Measurements from ENCODE around the gene KCNQ1.

Gene KCNQ1

GRCh38 chr11:2732940-2733628, 288.3 kb downstream of the KCNQ1 start:
- DNase-seq (ENCODE audit: low spot score), result no peak

GRCh38 chr11:2734181-2735052, 289.6 kb downstream of the KCNQ1 start:
- DNase-seq (ENCODE audit: low spot score), result no peak

DNA sequence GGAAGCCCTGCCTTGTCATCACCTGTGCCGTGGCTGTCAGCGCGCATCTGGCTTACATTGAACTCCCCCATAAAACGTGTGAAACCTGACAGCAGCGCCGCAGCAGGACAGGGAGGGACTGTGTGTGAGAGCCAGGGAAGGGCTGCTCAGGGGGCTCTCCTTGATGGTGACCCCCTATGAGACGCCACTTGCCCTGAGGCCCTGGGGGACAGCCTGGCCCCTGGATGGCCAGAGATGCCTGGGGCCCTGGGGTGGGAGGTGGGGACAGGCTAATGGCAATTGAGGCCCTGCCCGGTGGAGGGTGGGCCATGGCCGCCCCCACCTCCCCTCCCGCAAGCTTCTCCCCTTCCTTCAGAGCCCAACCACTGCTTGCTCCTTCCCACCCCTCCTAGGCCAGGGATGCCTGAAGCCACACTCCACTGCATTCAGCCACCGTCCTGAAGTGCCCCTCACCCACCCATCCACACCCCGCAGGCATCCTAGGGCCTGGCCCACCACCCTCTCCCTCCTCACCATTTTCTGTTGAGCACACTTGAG, 290.3 kb downstream of the KCNQ1 start:
- no peak for DNase-seq (ENCODE audit: low spot score)

GRCh38 chr11:2736577-2737225, 291.9 kb downstream of the KCNQ1 start:
- no peak for DNase-seq (ENCODE audit: low spot score)

DNA sequence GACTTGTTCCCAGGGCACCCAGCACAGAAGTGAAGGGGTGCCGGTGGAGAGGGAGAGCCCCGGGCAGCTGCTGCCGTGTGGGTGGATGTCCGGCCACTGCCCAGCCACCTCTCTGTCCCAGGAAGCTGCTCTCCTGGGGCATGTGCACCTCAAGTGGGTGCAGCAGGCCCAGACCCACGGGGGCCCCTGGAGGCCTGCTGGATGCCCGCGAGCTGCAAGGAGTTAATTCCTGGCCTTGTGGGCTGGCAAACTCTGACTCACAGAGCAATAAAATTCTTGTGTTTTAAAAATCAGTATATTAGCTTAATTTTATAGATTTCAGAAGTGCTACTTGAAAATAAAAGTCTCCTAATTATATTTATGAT, 292.4 kb downstream of the KCNQ1 start:
- DNase-seq (ENCODE audit: low spot score), result no peak

DNA sequence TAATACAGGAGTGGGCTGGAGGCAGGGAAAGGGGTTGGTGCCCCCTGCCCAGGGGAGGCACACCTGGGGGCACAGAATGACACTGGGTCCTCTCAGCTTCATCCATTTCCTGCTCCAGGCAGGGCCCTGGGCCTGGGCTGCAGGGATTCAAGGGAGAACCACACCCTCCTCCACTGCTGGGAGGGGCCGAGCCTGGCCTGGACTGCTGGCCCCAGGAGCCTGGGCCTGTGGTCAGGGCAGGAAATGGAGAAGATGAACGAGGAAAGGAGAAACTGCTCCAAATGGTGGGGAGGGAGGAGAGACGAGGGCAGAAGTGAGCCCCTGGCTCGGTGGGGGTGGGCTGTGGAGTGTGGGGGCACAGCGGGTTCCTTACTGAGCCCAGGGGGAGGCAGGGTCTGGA, 293.1 kb downstream of the KCNQ1 start:
- peak; percentile 75 for DNase-seq (ENCODE audit: low spot score)

DNA sequence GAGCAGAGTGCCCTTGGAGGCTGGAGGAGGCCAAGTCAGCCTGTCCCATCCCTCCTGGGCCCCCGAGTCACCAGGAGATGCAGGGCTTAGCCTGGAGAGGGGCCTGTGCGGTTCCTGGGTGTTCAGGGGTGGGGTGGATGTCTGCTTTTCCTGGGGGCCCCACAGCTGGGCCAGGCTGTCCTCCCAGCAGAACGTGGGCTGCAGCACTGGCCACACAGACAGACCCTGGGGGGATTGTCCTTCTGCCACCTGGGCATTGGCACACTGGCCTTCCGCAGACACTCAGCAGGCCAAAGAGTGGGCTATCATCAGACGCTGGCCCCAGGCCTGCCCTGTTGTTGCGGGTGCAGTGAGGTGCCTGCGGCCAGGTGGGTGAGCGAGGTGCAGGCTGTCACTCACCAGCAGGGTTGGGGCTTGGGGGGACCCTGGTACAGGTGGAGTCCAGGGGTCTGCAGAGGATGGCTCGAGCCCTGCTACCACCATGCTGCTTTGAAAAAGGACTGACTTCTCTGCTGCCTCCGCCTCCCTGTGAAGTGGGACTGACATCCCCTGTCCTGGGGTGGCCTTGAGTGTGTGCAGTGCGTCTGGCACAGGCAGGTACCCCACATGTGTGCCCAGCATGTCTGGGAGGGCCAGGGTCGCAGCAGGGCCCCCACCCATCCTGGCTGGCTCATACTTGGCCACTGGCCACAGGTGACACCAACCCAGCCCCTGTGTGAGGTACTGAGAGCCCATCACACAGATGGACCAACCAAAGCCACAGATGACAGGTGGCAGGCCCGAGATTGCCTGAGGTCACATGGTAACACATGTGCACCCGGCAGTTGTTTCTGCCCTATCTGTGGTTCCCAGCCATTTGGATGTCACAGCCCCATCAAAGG, 294.0 kb downstream of the KCNQ1 start:
- no peak for DNase-seq (ENCODE audit: low spot score)

DNA sequence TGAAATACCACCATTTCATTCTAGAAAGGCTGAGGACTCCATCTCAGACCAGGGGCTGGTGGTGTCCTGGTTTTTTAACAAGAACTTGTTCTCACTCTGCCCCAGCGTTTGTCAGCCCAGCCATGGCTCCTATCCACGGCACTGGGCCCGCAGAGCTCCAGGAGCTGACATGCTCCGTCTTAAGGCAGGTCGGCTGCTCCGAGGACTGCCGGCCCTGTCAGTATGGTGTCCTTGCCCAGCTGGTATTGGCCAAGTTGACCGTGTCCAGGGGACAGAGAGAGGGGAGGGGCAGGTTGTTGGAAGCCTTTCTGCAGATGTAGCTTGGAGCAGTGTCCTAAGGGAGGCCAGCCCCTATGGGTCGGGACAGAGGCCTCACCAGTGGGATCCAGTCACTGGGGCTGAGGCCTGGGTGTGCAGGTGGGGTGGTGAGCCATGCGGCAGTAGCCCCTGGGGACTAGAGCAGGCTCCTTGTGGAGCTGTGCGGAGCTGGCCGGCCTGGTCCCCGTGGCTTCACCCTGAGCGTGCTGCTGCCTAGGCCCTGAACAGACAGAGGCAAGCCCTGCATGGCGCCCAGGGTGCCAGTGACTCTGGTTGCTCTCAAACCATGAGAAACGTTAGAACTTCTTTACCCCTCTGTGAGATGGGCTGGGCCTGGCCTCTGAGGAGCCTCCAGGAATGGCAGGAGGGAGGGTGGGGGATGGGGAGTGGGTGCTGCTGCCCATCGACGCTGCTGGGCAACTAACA, 294.9 kb downstream of the KCNQ1 start:
- DNase-seq (ENCODE audit: low spot score), result no peak

- no peak for DNase-seq (ENCODE audit: low spot score)
Observed at GRCh38 chr11:2740275-2740940, 295.6 kb downstream of the KCNQ1 start.

DNA sequence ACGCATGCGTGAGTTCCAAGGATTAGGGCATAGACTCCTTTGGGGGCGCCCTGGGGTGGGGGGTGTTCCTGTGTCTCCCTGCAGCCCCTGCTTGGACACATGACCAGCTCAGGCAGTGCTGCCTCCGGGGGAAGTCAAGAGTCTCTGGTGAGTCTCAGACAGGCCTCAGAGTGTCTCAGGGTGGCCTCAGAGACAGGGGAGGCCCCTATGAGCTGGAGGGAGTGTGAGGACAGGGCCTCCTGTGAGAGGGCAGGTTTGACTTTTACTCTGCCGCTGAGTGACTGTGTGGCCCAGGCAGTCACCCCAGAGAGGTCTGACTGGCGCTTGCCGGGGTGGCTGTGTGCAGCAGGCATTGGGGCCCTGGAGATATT, 296.2 kb downstream of the KCNQ1 start:
- DNase-seq (ENCODE audit: low spot score), result no peak

DNA sequence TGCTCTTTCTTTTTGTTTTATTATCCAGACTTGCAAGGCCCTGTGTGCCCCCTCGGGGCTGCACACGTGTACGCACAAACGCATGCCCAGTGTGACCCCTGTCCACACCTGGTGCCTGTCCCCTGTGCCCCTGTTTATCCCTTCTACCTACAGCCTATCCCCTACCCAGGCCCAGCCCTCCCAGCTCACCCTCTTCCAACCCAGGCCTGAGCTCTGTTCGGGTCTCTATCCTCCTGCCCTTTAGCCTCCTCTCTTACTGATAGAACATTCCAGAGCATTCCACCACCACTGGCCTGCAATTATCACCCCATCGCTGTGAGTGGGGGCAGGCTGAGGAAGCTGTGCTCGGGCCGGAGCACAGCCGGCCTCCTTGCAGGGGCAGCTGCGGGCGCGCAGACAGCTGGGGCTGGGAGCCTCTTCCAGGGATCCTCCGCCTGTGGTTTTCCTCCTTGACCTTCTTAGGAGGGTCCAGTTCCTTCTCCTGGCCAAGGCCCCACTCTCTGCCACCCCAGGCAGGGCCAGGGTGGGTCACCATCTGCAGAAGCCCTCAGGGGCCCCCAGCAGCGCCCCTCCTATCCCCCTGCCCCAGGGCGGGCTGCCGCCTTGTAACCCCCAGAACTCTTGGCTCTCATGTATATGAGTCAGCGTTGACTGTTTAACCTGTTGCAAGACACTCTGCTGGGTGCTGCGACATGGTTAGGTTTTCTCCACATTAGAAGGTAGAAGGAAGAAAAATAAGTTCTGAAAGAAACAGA, 296.7 kb downstream of the KCNQ1 start:
- no peak for DNase-seq (ENCODE audit: low spot score)

DNA sequence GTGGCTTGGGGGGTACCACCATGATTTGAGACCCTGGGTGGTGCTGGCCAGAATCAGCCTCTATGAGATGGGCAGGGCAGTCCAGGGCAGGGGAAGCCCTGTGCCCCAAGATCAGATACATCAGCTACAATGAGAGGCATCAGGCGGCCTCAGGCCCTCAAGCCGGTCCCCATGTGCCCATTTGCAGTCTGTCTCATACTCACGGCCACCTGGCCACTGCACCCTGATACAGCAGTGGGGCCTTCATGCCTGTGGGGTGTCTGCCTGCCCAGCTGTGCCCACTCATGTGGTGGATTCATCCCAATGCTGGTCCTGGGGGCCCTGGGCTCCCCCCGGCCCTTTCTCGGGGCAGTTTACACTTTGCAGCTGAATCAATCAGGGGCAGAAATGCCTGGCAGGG, 297.4 kb downstream of the KCNQ1 start:
- no peak for DNase-seq (ENCODE audit: low spot score)

DNA sequence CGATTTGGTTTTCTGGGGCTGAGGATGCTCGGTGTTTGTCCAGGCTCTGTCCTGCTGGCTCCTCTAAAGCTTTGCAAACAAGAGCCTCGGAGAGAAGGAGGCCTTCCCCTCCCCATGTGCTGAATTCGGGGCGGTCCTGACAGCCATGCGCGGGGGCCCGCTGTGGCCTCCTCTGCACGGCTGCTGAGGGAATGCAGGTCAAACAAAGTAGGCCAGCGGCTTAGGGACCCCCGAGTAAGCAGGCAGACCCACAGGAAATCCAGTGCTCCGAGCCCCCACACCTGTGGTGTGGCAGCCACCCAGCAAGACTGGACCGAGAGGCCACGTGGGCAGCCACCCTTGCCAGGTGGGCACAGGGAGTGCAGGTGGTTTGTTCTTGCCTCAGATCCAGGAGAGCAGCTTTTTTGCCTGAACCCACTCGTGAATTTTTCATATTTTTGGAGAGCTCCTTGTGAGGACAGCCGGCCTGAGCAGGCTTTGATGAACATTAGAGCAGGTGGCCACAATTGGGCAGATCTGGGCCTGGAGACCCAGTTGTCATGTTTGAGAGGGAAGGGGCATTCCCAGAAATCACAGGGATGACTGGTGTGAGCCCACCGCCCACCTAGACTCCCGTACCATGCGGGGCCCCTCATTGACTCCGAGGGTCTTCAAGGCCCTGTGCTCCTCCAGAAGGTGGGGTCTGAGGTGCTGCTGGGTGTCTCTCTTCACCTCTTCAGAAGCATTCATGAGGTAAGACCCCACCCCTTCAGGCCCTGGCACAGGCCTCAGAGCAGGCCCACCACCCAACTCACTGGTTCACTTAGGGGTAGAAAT, 298.0 kb downstream of the KCNQ1 start:
- no peak for DNase-seq (ENCODE audit: low spot score)

DNA sequence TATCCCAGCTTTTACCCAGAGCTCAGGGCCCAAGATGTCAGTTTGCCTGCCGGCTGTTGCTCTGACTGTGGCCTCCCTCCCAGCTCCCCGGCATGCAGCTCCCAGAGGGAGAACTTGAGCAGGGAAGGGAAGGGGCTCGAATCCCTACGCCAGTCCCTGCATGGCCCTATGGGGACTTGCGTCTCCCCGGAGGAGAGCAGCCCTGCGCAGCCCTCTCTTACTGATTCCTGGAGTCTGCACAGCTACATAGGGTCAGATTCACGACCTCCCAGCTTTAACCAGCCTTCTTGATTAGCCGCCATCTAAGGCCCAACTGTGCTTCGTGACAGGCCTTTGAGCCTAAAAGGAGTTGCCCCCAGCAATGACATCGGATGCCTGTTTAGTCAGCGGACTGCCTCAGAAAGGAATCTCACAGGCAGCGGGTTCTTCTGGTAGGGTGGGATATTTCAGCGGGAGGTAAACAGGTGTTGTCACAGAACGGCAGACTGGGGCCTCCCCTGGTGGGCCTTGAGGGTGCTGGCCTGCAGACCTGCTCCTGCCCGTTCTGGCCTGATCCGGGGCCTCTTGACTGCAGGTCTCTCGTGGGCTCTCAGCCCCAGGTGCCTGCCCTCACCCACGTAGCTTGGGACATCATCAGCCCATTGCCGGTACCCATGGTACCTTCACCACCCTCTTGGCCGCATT, 298.8 kb downstream of the KCNQ1 start:
- no peak for DNase-seq (ENCODE audit: low spot score)

GRCh38 chr11:2744166-2744565, 299.4 kb downstream of the KCNQ1 start:
- no peak for DNase-seq (ENCODE audit: low spot score)

- DNase-seq (ENCODE audit: low spot score), result no peak
Observed at GRCh38 chr11:2745511-2745910, 300.7 kb downstream of the KCNQ1 start.

GRCh38 chr11:2746401-2747247, 301.8 kb downstream of the KCNQ1 start:
- DNase-seq (ENCODE audit: low spot score), result no peak

Data from AG20443 (cell line).